Keratinocyte (primary cell): ENCODE results near the gene TBXAS1.
"Not testable (repeated sequence)": the region's sequence is repeated elsewhere in the genome, so short reads cannot be mapped to it uniquely, and the experiment has no call there.

Source experiments
- CTCF ChIP-seq, 3 experiments: IDR thresholded peaks in 1 of 3; conservative IDR thresholded peaks in 1 of 3; optimal IDR thresholded peaks in 1 of 3; 2 replicates in 2 of 3; 3 replicates in 1 of 3; pipeline versions ENCODE3 to v1.5.1; 2011; ENCODE audit warnings: low read length in 3 of 3, mild to moderate bottlenecking in 3 of 3, moderate library complexity in 2 of 3, control low read depth in 1 of 3, inconsistent platforms in 1 of 3; ENCODE audit not compliant: insufficient read depth in 2 of 3; ENCODE audit errors: extremely low read depth in 1 of 3
- EZH2 ChIP-seq: IDR thresholded peaks from one replicate; pipeline ENCODE4 v1.6.1; 2012; ENCODE audit warnings: inconsistent platforms, mild to moderate bottlenecking, low read length, moderate library complexity

GRCh38 chr7:139835848-139836247 lies 6.8 kb downstream of the TBXAS1 start:
- TF ChIP-seq CTCF (optimal IDR thresholded peaks at IDR 0.05 in 1 of 3, IDR thresholded peaks at IDR 0.05 in 1 of 3, conservative IDR thresholded peaks at IDR 0.05 in 1 of 3; ENCODE audit: extremely low read depth in 1 of 3, insufficient read depth in 2 of 3, low read length in 3 of 3); EZH2: not testable (repeated sequence)
